Loucy (cell line): ENCODE data around the gene PPP1R13B.

Experiments
- CTCF ChIP-seq: fragments of 200-600 bp; sonication (generic); conservative IDR thresholded peaks from 2 replicates; pipeline ENCODE4 v1.5.1; 2014; ENCODE audit warnings: mild to moderate bottlenecking, antibody characterized with exemption, low read length
- EZH2phosphoT487 ChIP-seq: fragments of 200-600 bp; IDR thresholded peaks from 2 replicates; pipeline ENCODE4 v1.6.1; 2018; ENCODE audit warnings: antibody characterized with exemption, mild to moderate bottlenecking, moderate library complexity, borderline replicate concordance

GRCh38 chr14:103867523-103867953 lies 20.2 kb upstream of the PPP1R13B start:
- no peak for TF ChIP-seq CTCF
- no peak for TF ChIP-seq EZH2phosphoT487
